SK-N-SH treated with all-trans-retinoic acid at 6 μM for 48 hours (cell line): ENCODE results near the gene PPFIA4.
A peak's percentile ranks its signal among the peaks of the same experiment; 100 is the strongest.

ENCODE experiments used
- ATAC-seq: fragments of 200-7000 bp; cut with Tn5 transposase; 3 replicates; pipeline ENCODE4 v1.9.1; 2020; ENCODE audit warnings: mild to moderate bottlenecking, moderate library complexity
- ARNTL ChIP-seq: fragments of 450-650 bp; formaldehyde crosslinking; IDR thresholded peaks from 2 replicates; pipeline ENCODE4 v1.5.0; 2020; ENCODE audit warnings: low read depth, mild to moderate bottlenecking, moderate library complexity, borderline replicate concordance
- BACH2 ChIP-seq: fragments of 250-450 bp; sonication (Bioruptor Pico); IDR thresholded peaks from 2 replicates; pipeline ENCODE4 v1.9.0; 2021; ENCODE audit warnings: mild to moderate bottlenecking, borderline replicate concordance
- CREB5 ChIP-seq: fragments of 250-450 bp; sonication (Bioruptor Pico); IDR thresholded peaks from 2 replicates; pipeline ENCODE4 v1.5.1; 2020; ENCODE audit warnings: low read depth, mild to moderate bottlenecking, moderate library complexity
- CSDC2 ChIP-seq: fragments of 250-450 bp; sonication (Bioruptor Pico); IDR thresholded peaks from 2 replicates; pipeline ENCODE4 v1.5.0; 2020; ENCODE audit warnings: mild to moderate bottlenecking, moderate library complexity
- CSRNP3 ChIP-seq: fragments of 250-450 bp; sonication (Bioruptor Pico); IDR thresholded peaks from 2 replicates; pipeline ENCODE4 v1.5.1; 2021; ENCODE audit warnings: mild to moderate bottlenecking, moderate library complexity
- ESRRG ChIP-seq: fragments of 250-450 bp; sonication (Bioruptor Pico); IDR thresholded peaks from 2 replicates; pipeline ENCODE4 v1.6.1; 2021; ENCODE audit warnings: mild to moderate bottlenecking
- GLIS3 ChIP-seq: fragments of 250-450 bp; sonication (Bioruptor Pico); IDR thresholded peaks from 2 replicates; pipeline ENCODE4 v1.5.0; 2020; ENCODE audit warnings: mild to moderate bottlenecking, moderate library complexity
- ISL1 ChIP-seq: fragments of 250-450 bp; sonication (Bioruptor Pico); IDR thresholded peaks from 2 replicates; pipeline ENCODE4 v2.1.2; 2022; ENCODE audit warnings: mild to moderate bottlenecking, moderate library complexity
- OSR1 ChIP-seq: fragments of 250-450 bp; sonication (Bioruptor Pico); IDR thresholded peaks from 2 replicates; pipeline ENCODE4 v1.8.0; 2022; ENCODE audit warnings: moderate library complexity, mild to moderate bottlenecking, inconsistent platforms
- PATZ1 ChIP-seq: fragments of 250-450 bp; sonication (Bioruptor Pico); IDR thresholded peaks from 2 replicates; pipeline ENCODE4 v1.8.0; 2020; ENCODE audit warnings: mild to moderate bottlenecking, moderate library complexity, borderline replicate concordance
- POU6F1 ChIP-seq: fragments of 250-450 bp; sonication (Bioruptor Pico); IDR thresholded peaks from 2 replicates; pipeline ENCODE4 v1.8.0; 2021; ENCODE audit warnings: low read depth, mild to moderate bottlenecking, moderate library complexity, borderline replicate concordance
- PPARA ChIP-seq: fragments of 250-450 bp; sonication (Bioruptor Pico); IDR thresholded peaks from 2 replicates; pipeline ENCODE4 v1.5.0; 2020; ENCODE audit warnings: mild to moderate bottlenecking, borderline replicate concordance
- SNAI2 ChIP-seq: fragments of 250-450 bp; sonication (Bioruptor Pico); IDR thresholded peaks from 2 replicates; pipeline ENCODE4 v1.5.0; 2020; ENCODE audit warnings: mild to moderate bottlenecking, moderate library complexity
- TCF4 ChIP-seq: fragments of 250-450 bp; sonication (Bioruptor Pico); IDR thresholded peaks from 2 replicates; pipeline ENCODE4 v1.8.0; 2021; ENCODE audit warnings: mild to moderate bottlenecking, moderate library complexity, borderline replicate concordance
- TOX ChIP-seq: fragments of 250-450 bp; sonication (Bioruptor Pico); IDR thresholded peaks from 2 replicates; pipeline ENCODE4 v1.8.0; 2021; ENCODE audit warnings: mild to moderate bottlenecking, moderate library complexity, borderline replicate concordance
- TSHZ2 ChIP-seq: fragments of 250-450 bp; sonication (Bioruptor Pico); IDR thresholded peaks from 2 replicates; pipeline ENCODE4 v1.5.0; 2020; ENCODE audit warnings: mild to moderate bottlenecking, moderate library complexity
- ZC3H10 ChIP-seq: fragments of 250-450 bp; sonication (Bioruptor Pico); IDR thresholded peaks from 2 replicates; pipeline ENCODE4 v1.5.1; 2021; ENCODE audit warnings: mild to moderate bottlenecking, moderate library complexity
- ZFP3 ChIP-seq: fragments of 250-450 bp; sonication (Bioruptor Pico); IDR thresholded peaks from 2 replicates; pipeline ENCODE4 v1.5.0; 2020; ENCODE audit warnings: mild to moderate bottlenecking, moderate library complexity
- ZFP30 ChIP-seq: fragments of 450-650 bp; formaldehyde crosslinking; IDR thresholded peaks from 2 replicates; pipeline ENCODE4 v1.5.0; 2022; ENCODE audit warnings: mild to moderate bottlenecking, moderate library complexity
- ZNF565 ChIP-seq: fragments of 450-650 bp; formaldehyde crosslinking; conservative IDR thresholded peaks from 2 replicates; pipeline ENCODE4 v1.5.0; 2020; ENCODE audit warnings: low read depth, mild to moderate bottlenecking, moderate library complexity
- ZNF70 ChIP-seq: fragments of 450-650 bp; formaldehyde crosslinking; IDR thresholded peaks from 2 replicates; pipeline ENCODE4 v1.5.0; 2020; ENCODE audit warnings: mild to moderate bottlenecking, moderate library complexity
- ZNF8 ChIP-seq: fragments of 450-650 bp; formaldehyde crosslinking; IDR thresholded peaks from 2 replicates; pipeline ENCODE4 v1.5.0; 2020; ENCODE audit warnings: mild to moderate bottlenecking, moderate library complexity

The PPFIA4 gene

GRCh38 chr1:203011582-203011981 lies 14.7 kb upstream of the PPFIA4 start (continued):
- TF ChIP-seq TSHZ2 (CRISPR knock-in tag): no peak
- TF ChIP-seq ZFP30 (CRISPR knock-in tag): no peak
- TF ChIP-seq TCF4 (CRISPR knock-in tag): no peak
- no peak for TF ChIP-seq PPARA (CRISPR knock-in tag)
- no peak for TF ChIP-seq CSDC2 (CRISPR knock-in tag)

- TF ChIP-seq ZC3H10 (CRISPR knock-in tag): no peak
- TF ChIP-seq ZNF565: no peak
- no peak for TF ChIP-seq BACH2 (CRISPR knock-in tag)
- no peak for TF ChIP-seq CSDC2 (CRISPR knock-in tag)
- no peak for TF ChIP-seq CREB5 (CRISPR knock-in tag)
- TF ChIP-seq ISL1 (CRISPR knock-in tag): no peak
- TF ChIP-seq ESRRG (CRISPR knock-in tag): no peak
- TF ChIP-seq SNAI2 (CRISPR knock-in tag): no peak
- TF ChIP-seq ZFP3 (CRISPR knock-in tag): no peak
- TF ChIP-seq POU6F1 (CRISPR knock-in tag): no peak
- TF ChIP-seq ZNF70 (CRISPR knock-in tag): no peak
- TF ChIP-seq ARNTL (CRISPR knock-in tag): no peak
- TF ChIP-seq CSRNP3: no peak
- TF ChIP-seq ZNF8 (CRISPR knock-in tag): no peak
- ATAC-seq: no peak
These were observed 9.2 kb upstream of the PPFIA4 start for GRCh38 chr1:203017061-203017460.

- TF ChIP-seq ZFP3 (CRISPR knock-in tag) (no peak), GLIS3 (CRISPR knock-in tag) (no peak), ZNF70 (CRISPR knock-in tag) (no peak), OSR1 (no peak), CSDC2 (CRISPR knock-in tag) (no peak), ISL1 (CRISPR knock-in tag) (no peak), CREB5 (CRISPR knock-in tag) (no peak), TOX (no peak), PATZ1 (no peak), SNAI2 (CRISPR knock-in tag) (no peak), ZFP30 (CRISPR knock-in tag) (no peak), ZC3H10 (CRISPR knock-in tag) (no peak), CSRNP3 (no peak), POU6F1 (CRISPR knock-in tag) (no peak), ZNF565 (no peak)
- ATAC-seq: no peak
These were observed 8.6 kb upstream of the PPFIA4 start for GRCh38 chr1:203017692-203018091.

GRCh38 chr1:203022855-203023254 lies 3.4 kb upstream of the PPFIA4 start:
- ATAC-seq: peak; percentile 45
